ENCODE measurements around the gene COL6A1.

COL6A1 gene

GRCh38 chr21:45982092-45982757 lies 655 bp downstream of the COL6A1 start:
- peak; percentile 36 for DNase-seq (ENCODE audit: low read depth)

DNA sequence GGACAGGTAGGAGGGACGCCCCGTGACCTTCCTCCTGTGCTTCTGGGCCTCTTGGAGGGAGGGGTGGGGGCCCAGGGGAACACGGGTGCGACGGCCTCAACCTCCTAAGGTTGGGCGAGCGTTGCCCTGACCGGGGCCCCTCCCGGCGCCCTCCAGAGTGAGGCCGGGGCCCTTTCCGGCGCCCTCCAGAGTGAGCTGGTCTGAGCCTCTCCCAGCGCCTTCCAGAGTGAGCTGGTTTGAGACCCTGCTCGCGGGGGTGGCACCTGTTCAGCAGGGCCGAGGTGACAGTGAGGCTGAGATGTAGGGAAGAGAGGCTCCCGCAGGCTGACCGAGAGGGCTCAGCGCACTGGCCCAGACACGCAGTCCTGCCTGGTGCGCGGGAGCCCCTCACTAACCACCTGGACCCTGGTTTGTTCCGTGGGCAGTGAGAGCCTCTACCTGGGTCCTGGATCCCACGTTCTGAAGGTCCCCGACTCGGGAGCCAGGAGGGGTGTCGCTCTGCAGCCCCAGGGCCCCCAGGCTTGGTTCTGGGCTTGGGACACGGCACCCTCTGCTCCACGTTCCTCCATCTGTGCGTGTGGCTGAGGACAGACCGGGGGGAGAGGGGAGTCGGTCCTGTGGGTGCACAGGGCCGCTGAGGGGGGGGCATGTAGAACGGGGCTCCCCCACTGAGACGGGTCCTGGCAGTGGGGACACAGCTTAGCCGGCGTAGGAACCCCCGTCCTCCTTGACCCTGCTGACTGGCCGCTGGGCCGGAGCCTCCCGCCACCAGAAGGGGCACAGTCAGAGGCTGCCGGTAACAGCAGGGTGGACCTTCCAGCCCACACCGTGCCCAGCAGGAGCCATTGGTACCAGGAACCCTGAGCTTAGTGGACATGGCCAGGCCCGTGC lies 1.4 kb downstream of the COL6A1 start:
- peak; percentile 32 for DNase-seq (ENCODE audit: low read depth)

DNA sequence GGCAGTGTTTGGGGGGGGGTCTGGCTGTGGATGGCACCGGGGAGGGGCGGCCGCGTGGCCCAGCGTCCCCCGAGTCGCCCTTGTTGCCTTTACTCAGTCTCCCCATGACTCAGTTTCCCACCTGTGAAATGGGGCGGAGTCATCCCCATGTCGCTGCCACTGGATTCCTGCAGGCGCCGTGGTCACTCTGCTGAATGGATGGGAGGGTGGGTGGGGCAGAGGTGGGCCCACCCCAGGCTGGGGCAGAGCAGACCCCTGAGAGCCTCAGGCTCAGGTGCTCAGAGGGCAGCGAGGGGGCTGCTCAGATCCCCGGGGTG lies 2.0 kb downstream of the COL6A1 start:
- DNase-seq (ENCODE audit: low read depth), result no peak

GRCh38 chr21:45983981-45984551 lies 2.5 kb downstream of the COL6A1 start:
- no peak for DNase-seq (ENCODE audit: low read depth)

DNA sequence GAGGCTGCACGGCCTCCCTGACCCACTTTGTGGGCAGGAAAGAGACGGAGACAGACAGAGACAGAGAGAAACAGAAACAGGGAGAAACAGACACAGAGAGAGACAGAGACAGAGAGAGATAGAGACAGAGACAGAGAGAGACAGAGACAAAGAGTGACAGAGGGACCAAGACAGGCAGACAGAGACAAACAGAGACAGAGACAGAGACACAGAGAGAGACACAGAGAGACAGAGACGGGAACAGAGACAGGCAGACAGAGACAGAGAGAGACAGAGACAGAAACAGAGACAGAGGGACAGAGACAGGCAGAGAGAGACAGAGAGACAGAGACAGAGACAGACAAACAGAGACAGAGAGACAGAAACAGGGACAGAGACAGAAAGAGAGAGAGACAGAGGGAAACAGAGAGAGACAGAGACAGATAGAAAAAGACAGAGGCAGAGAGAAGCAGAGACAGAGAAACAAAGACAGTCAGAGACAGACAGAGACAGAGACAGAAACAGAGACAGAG lies 3.1 kb downstream of the COL6A1 start:
- no peak for DNase-seq (ENCODE audit: low read depth)

- no peak for DNase-seq (ENCODE audit: low read depth)
Measured at GRCh38 chr21:45985471-45986315, 4.1 kb downstream of the COL6A1 start.

GRCh38 chr21:45986316-45987051 lies 4.9 kb downstream of the COL6A1 start:
- no peak for DNase-seq (ENCODE audit: low read depth)

DNA sequence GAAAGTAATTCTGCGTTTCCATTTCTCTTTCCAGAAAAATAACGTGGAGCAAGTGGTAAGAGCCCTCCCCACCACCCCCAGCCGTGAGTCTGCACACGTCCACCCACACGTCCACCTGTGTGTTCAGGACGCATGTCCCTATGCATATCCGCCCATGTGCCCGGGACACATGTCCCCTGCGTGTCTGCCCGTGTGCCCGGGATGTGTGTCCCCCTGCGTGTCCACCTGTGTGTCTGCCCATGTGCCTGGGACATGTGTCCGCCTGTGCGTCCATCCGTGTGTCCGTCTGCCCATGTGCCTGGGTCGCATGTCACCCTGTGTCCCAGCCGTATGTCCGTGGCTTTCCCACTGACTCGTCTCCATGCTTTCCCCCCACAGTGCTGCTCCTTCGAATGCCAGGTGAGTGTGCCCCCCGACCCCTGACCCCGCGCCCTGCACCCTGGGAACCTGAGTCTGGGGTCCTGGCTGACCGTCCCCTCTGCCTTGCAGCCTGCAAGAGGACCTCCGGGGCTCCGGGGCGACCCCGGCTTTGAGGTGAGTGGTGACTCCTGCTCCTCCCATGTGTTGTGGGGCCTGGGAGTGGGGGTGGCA lies 5.6 kb downstream of the COL6A1 start:
- no peak for DNase-seq (ENCODE audit: low read depth)

GRCh38 chr21:45988366-45989347 lies 7.1 kb downstream of the COL6A1 start:
- no peak for DNase-seq (ENCODE audit: low read depth)

GRCh38 chr21:45989355-45990048 lies 7.9 kb downstream of the COL6A1 start:
- no peak for DNase-seq (ENCODE audit: low read depth)

- no peak for DNase-seq (ENCODE audit: low read depth)
Measured at GRCh38 chr21:45990049-45990711, 8.6 kb downstream of the COL6A1 start.

- DNase-seq (ENCODE audit: low read depth), result no peak
Measured at GRCh38 chr21:45990741-45991605, 9.4 kb downstream of the COL6A1 start.

GRCh38 chr21:45991606-45992300 lies 10.2 kb downstream of the COL6A1 start:
- DNase-seq (ENCODE audit: low read depth), result no peak

DNA sequence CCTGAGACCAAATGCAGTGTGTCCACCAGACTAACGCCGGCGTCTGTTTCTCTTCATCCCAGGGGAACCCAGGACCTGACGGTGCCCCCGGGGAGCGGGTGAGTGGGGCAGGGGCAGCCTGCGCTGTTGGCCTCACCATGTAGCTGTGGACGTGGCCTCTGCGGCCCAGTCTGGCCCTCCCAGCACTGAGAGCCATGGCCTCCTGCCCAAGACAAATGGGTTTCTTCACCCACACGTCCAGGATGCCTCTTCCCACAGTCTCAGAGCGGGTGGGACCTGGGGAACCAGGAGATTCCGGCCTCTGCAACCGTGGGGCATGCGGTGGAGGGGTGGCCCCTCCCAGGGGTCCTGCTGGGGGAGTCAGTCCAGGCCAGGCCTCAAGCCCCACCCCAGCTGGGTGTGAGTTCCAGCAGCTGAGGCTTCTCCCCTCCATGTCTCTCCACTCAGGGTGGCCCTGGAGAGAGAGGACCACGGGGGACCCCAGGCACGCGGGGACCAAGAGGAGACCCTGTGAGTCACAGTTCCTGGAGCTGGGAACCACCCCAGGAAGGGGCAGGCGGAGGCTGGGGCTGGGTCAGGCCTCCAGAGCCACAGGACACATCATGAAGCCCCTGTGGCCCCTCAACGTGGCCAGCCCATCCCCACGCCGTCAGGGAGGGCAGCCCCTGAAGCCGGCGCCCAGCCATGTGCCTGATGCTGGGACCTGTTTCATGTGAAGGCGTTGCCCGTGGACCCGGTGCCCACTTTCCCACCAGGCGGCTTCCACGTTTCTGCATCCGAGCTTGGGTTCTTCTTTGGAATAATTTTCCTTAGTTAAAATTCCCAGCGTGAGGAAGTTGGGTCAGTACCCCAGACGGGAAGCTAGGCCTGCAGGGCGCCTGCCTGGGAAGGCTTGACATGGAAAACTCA lies 11.0 kb downstream of the COL6A1 start:
- no peak for DNase-seq (ENCODE audit: low read depth)

GRCh38 chr21:45993210-45994085 lies 11.9 kb downstream of the COL6A1 start:
- no peak for DNase-seq (ENCODE audit: low read depth)
